GM12801 (cell line): ENCODE data around the gene TMEM63A.

Experiments
- TF ChIP-seq, protein P1 (sequence below): IDR thresholded peaks from one replicate; pipeline ENCODE4 v1.5.1; 2011; ENCODE audit warnings: control low read depth; ENCODE audit not compliant: insufficient read length; ENCODE audit errors: extremely low read depth

TMEM63A gene

DNA sequence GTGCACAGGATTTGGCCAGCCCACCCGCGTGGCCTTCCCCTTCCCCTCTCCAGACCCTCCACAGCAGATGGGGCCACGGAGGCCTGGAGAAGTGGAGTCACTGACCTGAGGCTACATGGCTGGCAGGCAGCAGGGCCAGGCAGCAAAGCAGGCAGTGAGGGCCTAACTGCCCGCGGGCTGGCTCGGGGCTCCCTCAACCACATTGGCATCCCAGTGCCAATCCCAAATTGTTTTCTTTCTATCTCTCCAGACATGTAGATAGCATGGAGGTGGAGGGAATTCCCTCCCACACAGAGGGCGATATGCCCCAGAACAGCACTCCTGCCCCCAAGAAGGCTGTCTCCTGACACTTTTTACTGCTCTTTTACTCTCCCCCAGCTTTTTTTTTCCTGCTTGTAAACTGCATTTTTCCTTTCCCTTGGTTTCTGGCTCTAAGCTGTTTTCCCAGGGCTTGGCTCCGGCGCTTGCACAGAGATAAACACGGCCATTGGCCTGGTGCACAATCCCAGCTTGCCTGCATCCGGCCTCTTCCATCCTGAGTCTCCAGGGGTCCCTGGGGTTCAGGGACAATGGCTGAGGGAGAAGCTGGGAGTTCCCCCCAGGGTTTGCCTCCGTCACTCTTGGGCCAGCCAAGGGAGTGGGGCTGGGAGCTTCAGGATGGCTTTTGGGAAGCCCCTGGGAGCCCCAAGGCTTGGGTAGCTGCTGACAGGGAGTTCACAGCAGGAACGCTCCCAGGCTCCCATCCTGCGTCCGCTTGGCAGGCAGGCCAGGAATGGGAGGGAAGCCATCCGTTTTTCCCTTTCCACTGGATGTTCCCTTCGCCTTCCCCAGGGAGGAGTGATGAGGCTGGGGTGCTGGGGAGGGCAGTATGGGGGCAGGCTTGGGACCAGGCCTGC, 65.3 kb downstream of the TMEM63A start:
- TF ChIP-seq, protein P1, sequence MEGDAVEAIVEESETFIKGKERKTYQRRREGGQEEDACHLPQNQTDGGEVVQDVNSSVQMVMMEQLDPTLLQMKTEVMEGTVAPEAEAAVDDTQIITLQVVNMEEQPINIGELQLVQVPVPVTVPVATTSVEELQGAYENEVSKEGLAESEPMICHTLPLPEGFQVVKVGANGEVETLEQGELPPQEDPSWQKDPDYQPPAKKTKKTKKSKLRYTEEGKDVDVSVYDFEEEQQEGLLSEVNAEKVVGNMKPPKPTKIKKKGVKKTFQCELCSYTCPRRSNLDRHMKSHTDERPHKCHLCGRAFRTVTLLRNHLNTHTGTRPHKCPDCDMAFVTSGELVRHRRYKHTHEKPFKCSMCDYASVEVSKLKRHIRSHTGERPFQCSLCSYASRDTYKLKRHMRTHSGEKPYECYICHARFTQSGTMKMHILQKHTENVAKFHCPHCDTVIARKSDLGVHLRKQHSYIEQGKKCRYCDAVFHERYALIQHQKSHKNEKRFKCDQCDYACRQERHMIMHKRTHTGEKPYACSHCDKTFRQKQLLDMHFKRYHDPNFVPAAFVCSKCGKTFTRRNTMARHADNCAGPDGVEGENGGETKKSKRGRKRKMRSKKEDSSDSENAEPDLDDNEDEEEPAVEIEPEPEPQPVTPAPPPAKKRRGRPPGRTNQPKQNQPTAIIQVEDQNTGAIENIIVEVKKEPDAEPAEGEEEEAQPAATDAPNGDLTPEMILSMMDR: no peak

DNA sequence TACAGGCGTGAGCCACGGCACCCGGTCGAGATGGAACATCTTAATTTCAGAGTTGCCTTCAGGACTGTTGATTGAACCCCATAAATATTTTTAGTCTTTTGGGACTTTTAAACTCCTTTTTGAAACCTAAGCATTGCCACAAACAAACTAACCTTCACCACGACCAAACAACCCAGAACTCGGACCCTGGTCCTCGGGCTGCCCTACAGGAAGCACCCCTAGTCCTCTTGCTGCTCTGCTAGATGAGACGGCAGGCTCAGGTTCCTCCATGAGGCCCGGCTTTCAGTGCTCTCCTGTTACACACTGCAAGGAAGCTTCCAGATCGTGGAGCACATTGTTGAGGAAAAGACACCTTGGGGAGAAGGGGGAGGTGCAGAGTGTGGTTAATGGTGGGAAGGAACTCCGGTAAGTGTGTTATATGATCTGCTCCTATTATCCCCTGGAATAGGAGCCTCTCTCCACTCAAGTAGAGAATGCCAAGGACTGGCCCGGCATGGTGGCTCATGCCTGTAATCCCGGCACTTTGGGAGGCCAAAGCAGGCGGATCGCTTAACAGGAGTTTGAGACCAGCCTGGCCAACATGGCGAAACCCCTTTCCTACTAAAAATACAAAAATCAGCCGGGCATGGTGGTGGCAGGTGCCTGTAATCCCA, 66.5 kb downstream of the TMEM63A start:
- TF ChIP-seq, protein P1: no peak

DNA sequence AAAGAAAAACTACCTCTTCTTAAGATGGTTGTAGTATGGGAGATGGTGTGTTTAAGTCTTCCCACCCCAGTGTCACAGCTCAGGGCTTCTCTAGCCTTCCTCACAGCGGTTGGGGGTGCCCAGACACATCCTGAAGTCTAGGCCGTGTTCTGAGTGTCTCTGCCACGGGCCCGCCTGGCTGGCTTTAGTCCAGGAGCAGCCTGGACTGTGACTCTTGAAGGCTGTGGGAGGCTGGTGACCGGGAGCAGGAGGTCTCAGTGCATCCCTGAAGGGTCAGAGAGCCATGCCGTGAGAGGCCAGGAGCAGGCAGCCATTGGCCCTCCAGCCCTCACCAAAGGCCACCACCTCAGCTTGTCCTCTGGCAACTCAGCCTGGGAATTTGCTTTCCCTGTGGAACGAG, 67.8 kb downstream of the TMEM63A start:
- TF ChIP-seq, protein P1: no peak

DNA sequence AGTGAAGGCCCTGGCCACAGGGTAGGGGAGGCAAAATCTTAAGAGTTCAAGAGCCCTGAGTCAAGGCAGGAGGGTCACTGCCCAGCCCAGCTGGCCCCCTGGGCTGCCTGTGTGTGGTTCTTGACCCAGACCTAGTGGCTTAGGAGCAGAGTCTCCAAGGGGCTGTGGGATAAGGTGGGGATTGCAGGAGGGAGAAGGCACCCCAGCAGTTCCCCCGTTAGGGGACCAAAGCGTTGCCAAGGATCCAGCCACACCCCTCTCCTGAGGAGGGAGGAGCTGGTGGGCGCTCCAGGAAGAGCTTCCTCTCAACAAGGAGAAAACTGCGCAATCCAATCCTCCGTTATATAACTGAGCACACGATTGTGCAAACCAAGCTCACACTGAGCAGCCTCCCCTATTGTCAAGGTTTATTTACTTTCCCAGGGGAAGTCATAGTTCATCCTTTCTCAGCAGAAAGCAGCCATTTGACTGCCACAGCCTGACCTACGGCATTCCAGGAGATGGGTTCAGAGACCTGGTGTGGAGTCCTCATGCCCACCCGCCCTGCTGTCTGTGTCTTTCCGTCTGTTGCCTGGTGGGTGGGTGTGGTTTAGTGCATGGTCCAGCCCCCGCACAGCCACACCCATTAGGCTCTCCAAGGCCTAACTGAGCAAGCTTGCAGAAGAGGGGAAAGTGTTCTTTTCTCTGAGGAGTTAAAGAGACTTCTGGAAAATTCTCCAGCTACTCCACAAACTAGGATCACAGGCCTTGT, 68.8 kb downstream of the TMEM63A start:
- TF ChIP-seq, protein P1: no peak

DNA sequence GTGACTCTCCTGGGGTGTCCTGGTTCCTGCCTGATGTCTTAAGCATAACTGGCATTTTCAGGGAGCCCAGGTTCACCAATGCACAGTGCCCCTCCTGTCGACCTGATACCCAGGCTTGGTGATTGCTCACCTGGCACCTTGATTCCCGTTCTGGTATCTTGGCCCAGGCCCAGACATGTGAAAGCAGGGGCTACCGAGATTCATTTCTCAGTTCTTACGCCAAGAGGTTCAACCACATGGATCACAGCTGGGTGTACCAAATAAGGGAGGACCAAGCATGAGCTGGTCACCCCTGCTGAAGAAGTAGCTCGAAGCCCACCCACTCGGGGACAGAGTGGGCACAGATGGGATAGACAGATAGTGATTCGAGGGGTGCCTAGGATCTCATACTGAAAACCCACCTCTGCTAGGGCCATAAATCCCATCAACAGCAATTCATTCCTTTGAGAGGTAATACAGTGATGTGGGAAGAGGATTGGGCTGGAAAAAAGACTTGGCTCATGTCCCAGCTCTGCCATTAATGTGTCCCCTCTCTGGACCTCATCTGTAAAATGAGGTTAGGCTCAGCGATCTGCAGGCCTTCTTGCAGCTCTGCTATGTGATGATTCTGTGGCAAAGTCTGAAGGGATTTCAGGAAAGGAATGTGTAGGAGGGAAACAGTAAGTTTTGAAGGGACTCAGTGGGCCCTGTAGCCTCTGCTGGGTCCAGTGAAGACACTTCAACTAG, 69.5 kb downstream of the TMEM63A start:
- TF ChIP-seq, protein P1: no peak

DNA sequence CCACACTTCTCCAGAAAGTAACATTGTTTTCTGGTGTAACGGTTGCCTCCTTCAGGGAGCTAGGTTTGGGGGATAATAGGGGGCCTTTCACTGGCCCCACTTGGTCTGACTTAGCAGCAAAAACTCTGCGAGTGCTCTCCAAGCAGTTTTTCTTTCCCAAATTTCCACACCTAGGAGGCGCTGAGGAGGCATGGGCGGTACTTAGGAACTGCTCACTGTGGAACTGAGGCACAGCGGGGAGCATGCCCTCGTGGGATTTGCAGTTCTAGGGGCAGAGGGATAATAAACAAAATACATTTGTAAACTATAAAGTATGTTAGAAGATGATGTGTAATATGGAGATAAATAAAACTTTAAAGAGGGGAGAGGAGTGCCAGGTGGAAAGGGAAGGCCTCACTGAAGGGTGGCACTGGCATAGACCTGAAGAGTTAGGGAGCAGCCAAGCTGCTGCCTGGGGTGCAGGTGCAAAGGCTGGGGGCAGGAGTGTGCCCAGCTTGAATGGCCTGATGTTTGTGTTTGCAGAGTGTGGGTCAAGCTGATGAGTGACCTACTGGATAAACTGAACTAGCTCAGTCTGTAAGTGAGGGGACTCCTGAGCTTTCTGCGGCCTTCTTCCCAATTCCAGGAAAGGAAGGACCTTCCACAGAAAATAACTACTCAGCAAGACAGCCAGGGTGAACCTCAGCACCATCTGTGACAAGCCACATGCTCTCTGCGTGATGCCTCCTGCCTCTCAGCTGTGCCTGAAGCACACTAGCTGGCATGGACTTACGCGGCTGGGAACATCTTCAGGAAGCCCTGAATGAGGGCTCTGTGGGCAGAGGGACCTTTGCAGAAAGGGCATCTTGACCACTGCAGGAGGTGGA, 70.3 kb downstream of the TMEM63A start:
- TF ChIP-seq, protein P1: no peak
